A549 (cell line): ENCODE data around the gene LLGL2. TPM values are rescaled to one million over a fixed set of nuclear protein-coding genes. Genes with fewer than 3 reads are reported as not detected.

Experiments used
- BHLHE40 ChIP-seq: IDR thresholded peaks from 2 replicates; pipeline ENCODE4 v1.6.1; 2012; ENCODE audit warnings: low read depth, low read length, inconsistent platforms
- CBX2 ChIP-seq: fragments of 200-600 bp; sonication (generic); IDR thresholded peaks from 2 replicates; pipeline ENCODE4 v1.6.1; 2016; ENCODE audit warnings: low read depth, mild to moderate bottlenecking, borderline replicate concordance
- CEBPB ChIP-seq, 2 experiments: fragments of >200 bp in 1 of 2; sonication (Bioruptor Twin) in 1 of 2; formaldehyde crosslinking in 1 of 2; IDR thresholded peaks; 2 replicates each; pipeline ENCODE4 v1.6.1; 2012 to 2016
- CHD2 ChIP-seq: fragments of 150-350 bp; IDR thresholded peaks from 2 replicates; pipeline ENCODE4 v1.6.1; 2014; ENCODE audit warnings: low read length; ENCODE audit not compliant: partially characterized antibody
- E2F6 ChIP-seq: IDR thresholded peaks from 2 replicates; pipeline ENCODE4 v1.6.1; 2012; ENCODE audit warnings: low read depth, borderline replicate concordance
- EHF ChIP-seq: fragments of 250-450 bp; sonication (Bioruptor Pico); IDR thresholded peaks from 2 replicates; pipeline ENCODE4 v1.5.0; 2020; ENCODE audit warnings: mild to moderate bottlenecking
- ESRRA ChIP-seq: fragments of 150-350 bp; IDR thresholded peaks from 2 replicates; pipeline ENCODE4 v1.6.1; 2014; ENCODE audit warnings: mild to moderate bottlenecking, low read length, borderline replicate concordance
- FOSL2 ChIP-seq, 2 experiments: fragments of 450-650 bp in 1 of 2; fragments of >200 bp in 1 of 2; sonication (Bioruptor Twin) in 1 of 2; formaldehyde crosslinking; IDR thresholded peaks; 2 replicates each; pipeline versions ENCODE4 v1.5.0 to v1.6.1; 2016 to 2020; ENCODE audit warnings: mild to moderate bottlenecking in 1 of 2, moderate library complexity in 1 of 2
- HMGXB4 ChIP-seq: fragments of 250-450 bp; sonication (Bioruptor Pico); IDR thresholded peaks from 2 replicates; pipeline ENCODE4 v1.5.0; 2021; ENCODE audit warnings: mild to moderate bottlenecking, moderate library complexity, borderline replicate concordance
- HOXA7 ChIP-seq: fragments of 250-450 bp; sonication (Bioruptor Pico); IDR thresholded peaks from 2 replicates; pipeline ENCODE4 v1.5.0; 2020; ENCODE audit warnings: mild to moderate bottlenecking, moderate library complexity
- HOXB13 ChIP-seq: fragments of 250-450 bp; sonication (Bioruptor Pico); IDR thresholded peaks from 2 replicates; pipeline ENCODE4 v1.5.0; 2020; ENCODE audit warnings: low read depth, mild to moderate bottlenecking, moderate library complexity
- JUN ChIP-seq, 2 experiments: fragments of >200 bp; sonication (Bioruptor Twin); formaldehyde crosslinking; IDR thresholded peaks; 2 replicates in 1 of 2; 3 replicates in 1 of 2; pipeline ENCODE4 v1.6.1; 2016 to 2017
- KDM1A ChIP-seq: fragments of 200-600 bp; sonication (generic); IDR thresholded peaks from 2 replicates; pipeline ENCODE4 v1.6.1; 2016; ENCODE audit warnings: low read depth, mild to moderate bottlenecking
- MAFK ChIP-seq: fragments of 450-650 bp; IDR thresholded peaks from 2 replicates; pipeline ENCODE4 v1.6.1; 2014; ENCODE audit not compliant: partially characterized antibody
- MYC ChIP-seq: IDR thresholded peaks from 2 replicates; pipeline ENCODE4 v1.6.1; 2012; ENCODE audit warnings: mild to moderate bottlenecking, inconsistent platforms, low read length, improper control_type of control experiment, borderline replicate concordance
- NFE2L2 ChIP-seq: fragments of 150-350 bp; conservative IDR thresholded peaks from 2 replicates; pipeline ENCODE4 v1.6.1; 2014; ENCODE audit warnings: low read length
- NR3C1 ChIP-seq: fragments of >200 bp; sonication (Bioruptor Twin); formaldehyde crosslinking; IDR thresholded peaks from 3 replicates; pipeline ENCODE4 v1.6.1; 2017
- POLR2A ChIP-seq: IDR thresholded peaks from 2 replicates; pipeline ENCODE4 v1.6.1; 2012; ENCODE audit warnings: mild to moderate bottlenecking, low read length
- RARB ChIP-seq: fragments of 250-450 bp; sonication (Bioruptor Pico); IDR thresholded peaks from 2 replicates; pipeline ENCODE4 v1.8.0; 2021; ENCODE audit warnings: mild to moderate bottlenecking, moderate library complexity
- RCOR1 ChIP-seq: fragments of 150-350 bp; IDR thresholded peaks from 2 replicates; pipeline ENCODE4 v1.6.1; 2014; ENCODE audit warnings: antibody characterized with exemption, low read length, low read depth
- REST ChIP-seq: fragments of 200-600 bp; sonication (generic); IDR thresholded peaks from 2 replicates; pipeline ENCODE4 v1.6.1; 2016; ENCODE audit warnings: antibody characterized with exemption, mild to moderate bottlenecking, moderate library complexity
- RFX5 ChIP-seq: fragments of 450-650 bp; IDR thresholded peaks from 2 replicates; pipeline ENCODE4 v1.7.1; 2014; ENCODE audit warnings: antibody characterized with exemption, mild to moderate bottlenecking, moderate library complexity
- RNF2 ChIP-seq: fragments of 200-600 bp; sonication (generic); IDR thresholded peaks from 2 replicates; pipeline ENCODE4 v1.6.1; 2016; ENCODE audit warnings: low read depth, mild to moderate bottlenecking, antibody characterized with exemption, moderate library complexity, borderline replicate concordance
- SMC3 ChIP-seq: fragments of >200 bp; sonication (Bioruptor Twin); formaldehyde crosslinking; IDR thresholded peaks from 3 replicates; pipeline ENCODE4 v1.6.1; 2018; ENCODE audit warnings: inconsistent platforms
- ZNF302 ChIP-seq: fragments of 250-450 bp; sonication (Bioruptor Pico); IDR thresholded peaks from 2 replicates; pipeline ENCODE4 v1.9.0; 2021; ENCODE audit warnings: inconsistent platforms, mild to moderate bottlenecking, moderate library complexity
- ZSCAN20 ChIP-seq: fragments of 250-450 bp; sonication (Bioruptor Pico); IDR thresholded peaks from 2 replicates; pipeline ENCODE4 v1.8.0; 2022; ENCODE audit warnings: mild to moderate bottlenecking, moderate library complexity
- polyA plus RNA-seq, 4 experiments: library from polyadenylated mRNA; depleted of rRNA in 3 of 4; stranded (reverse); fragments of >200 nt; fragmentation: RNase III in 1 of 4; extraction: RNeasy Plus Mini Kit Qiagen cat#74134 plus additional on column Dnase treatment in 1 of 4; gene quantifications; 2 replicates in 3 of 4; 3 replicates in 1 of 4; pipeline ENCODE4 v1.2.3, GENCODE V29; 2011 to 2017
- TF ChIP-seq, protein P1 (sequence below): fragments of 450-650 bp; IDR thresholded peaks from 2 replicates; pipeline ENCODE4 v1.6.1; 2014; ENCODE audit warnings: antibody characterized with exemption
- TF ChIP-seq, protein P2 (sequence below): fragments of >200 bp; sonication (Bioruptor Twin); formaldehyde crosslinking; IDR thresholded peaks from 3 replicates; pipeline ENCODE4 v1.6.1; 2016
- TF ChIP-seq, protein P3 (sequence below): fragments of >200 bp; sonication (Bioruptor Twin); formaldehyde crosslinking; IDR thresholded peaks from 3 replicates; pipeline ENCODE4 v1.5.1; 2016
- TF ChIP-seq, protein P4 (sequence below): fragments of 250-450 bp; sonication (Bioruptor Pico); IDR thresholded peaks from 2 replicates; pipeline ENCODE4 v1.5.0; 2020; ENCODE audit warnings: low read depth, mild to moderate bottlenecking, moderate library complexity

The LLGL2 gene
- polyA plus RNA-seq, 2 of the 4 experiments (the other 2 are of a cell fraction), result 18.9 to 35.0 TPM

- TF ChIP-seq, protein P1, sequence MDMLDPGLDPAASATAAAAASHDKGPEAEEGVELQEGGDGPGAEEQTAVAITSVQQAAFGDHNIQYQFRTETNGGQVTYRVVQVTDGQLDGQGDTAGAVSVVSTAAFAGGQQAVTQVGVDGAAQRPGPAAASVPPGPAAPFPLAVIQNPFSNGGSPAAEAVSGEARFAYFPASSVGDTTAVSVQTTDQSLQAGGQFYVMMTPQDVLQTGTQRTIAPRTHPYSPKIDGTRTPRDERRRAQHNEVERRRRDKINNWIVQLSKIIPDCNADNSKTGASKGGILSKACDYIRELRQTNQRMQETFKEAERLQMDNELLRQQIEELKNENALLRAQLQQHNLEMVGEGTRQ, result no peak
- TF ChIP-seq KDM1A, result peak; percentile 53
- TF ChIP-seq CHD2, result no peak
- no peak; the same call in 1 of the 2 replicates for TF ChIP-seq RNF2
- TF ChIP-seq MYC, result peak; percentile 69; the same call in 1 of the 2 replicates
- TF ChIP-seq MAFK, result no peak
- peak; percentile 72; the same call in 1 of the 2 replicates for TF ChIP-seq RCOR1
- no peak for TF ChIP-seq ZNF302 (CRISPR knock-in tag)
- peak; percentile 100 for TF ChIP-seq REST
- TF ChIP-seq NR3C1, result no peak
- TF ChIP-seq, protein P2, sequence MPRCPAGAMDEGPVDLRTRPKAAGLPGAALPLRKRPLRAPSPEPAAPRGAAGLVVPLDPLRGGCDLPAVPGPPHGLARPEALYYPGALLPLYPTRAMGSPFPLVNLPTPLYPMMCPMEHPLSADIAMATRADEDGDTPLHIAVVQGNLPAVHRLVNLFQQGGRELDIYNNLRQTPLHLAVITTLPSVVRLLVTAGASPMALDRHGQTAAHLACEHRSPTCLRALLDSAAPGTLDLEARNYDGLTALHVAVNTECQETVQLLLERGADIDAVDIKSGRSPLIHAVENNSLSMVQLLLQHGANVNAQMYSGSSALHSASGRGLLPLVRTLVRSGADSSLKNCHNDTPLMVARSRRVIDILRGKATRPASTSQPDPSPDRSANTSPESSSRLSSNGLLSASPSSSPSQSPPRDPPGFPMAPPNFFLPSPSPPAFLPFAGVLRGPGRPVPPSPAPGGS, result no peak; the same call in 2 of the 3 replicates
- peak; percentile 91 for TF ChIP-seq HOXB13
- 0 out of 2 replicates have a peak, but pooled peaks have one; percentile 63 for TF ChIP-seq ZSCAN20
- TF ChIP-seq BHLHE40, result peak; percentile 57
- 0 out of 2 replicates have a peak, but pooled peaks have one; percentile 47 for TF ChIP-seq RARB
- TF ChIP-seq RFX5, result no peak
- TF ChIP-seq FOSL2 (IDR thresholded peaks at IDR 0.05), result no peak
- peak; percentile 53 for TF ChIP-seq FOSL2 (CRISPR knock-in tag; IDR thresholded peaks at IDR 0.05)
- TF ChIP-seq EHF, result 0 out of 2 replicates have a peak, but pooled peaks have one; percentile 54
- TF ChIP-seq CEBPB (IDR thresholded peaks at IDR 0.05), result no peak
- no peak for TF ChIP-seq NFE2L2
- TF ChIP-seq SMC3, result peak; percentile 92
- TF ChIP-seq, protein P3, sequence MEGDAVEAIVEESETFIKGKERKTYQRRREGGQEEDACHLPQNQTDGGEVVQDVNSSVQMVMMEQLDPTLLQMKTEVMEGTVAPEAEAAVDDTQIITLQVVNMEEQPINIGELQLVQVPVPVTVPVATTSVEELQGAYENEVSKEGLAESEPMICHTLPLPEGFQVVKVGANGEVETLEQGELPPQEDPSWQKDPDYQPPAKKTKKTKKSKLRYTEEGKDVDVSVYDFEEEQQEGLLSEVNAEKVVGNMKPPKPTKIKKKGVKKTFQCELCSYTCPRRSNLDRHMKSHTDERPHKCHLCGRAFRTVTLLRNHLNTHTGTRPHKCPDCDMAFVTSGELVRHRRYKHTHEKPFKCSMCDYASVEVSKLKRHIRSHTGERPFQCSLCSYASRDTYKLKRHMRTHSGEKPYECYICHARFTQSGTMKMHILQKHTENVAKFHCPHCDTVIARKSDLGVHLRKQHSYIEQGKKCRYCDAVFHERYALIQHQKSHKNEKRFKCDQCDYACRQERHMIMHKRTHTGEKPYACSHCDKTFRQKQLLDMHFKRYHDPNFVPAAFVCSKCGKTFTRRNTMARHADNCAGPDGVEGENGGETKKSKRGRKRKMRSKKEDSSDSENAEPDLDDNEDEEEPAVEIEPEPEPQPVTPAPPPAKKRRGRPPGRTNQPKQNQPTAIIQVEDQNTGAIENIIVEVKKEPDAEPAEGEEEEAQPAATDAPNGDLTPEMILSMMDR, result peak; percentile 100
- TF ChIP-seq HOXA7 (CRISPR knock-in tag), result no peak
- TF ChIP-seq JUN (IDR thresholded peaks at IDR 0.05), result no peak
- TF ChIP-seq CBX2, result no peak
- TF ChIP-seq E2F6, result peak; percentile 77; the same call in 1 of the 2 replicates
- peak; percentile 88 for TF ChIP-seq HMGXB4 (CRISPR knock-in tag)
- no peak; the same call in 1 of the 2 replicates for TF ChIP-seq POLR2A
- TF ChIP-seq, protein P4, sequence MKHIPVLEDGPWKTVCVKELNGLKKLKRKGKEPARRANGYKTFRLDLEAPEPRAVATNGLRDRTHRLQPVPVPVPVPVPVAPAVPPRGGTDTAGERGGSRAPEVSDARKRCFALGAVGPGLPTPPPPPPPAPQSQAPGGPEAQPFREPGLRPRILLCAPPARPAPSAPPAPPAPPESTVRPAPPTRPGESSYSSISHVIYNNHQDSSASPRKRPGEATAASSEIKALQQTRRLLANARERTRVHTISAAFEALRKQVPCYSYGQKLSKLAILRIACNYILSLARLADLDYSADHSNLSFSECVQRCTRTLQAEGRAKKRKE (CRISPR knock-in tag), result peak; percentile 81; the same call in 1 of the 2 replicates
- TF ChIP-seq ESRRA, result no peak
These were observed 9.8 kb upstream of the LLGL2 start, which contains the start of gene CASKIN2 (continued) for GRCh38 chr17:75515496-75516254.
